ENCODE data around the gene PRSS48. TPM values are rescaled to one million over a fixed set of nuclear protein-coding genes. Genes with fewer than 3 reads are reported as not detected.
A peak's percentile ranks its signal among the peaks of the same experiment; 100 is the strongest.

PRSS48 gene
- total and polyA plus RNA-seq, 10 of the 15 experiments (the other 5 are each of a cell fraction or from before 2014, with no cell fraction given): not detected

- intact Hi-C loops (cut with micrococcal nuclease; ENCODE audit: unreplicated experiment) (no loop called here), in situ Hi-C loops (cut with MboI) (no loop called here)
- H3K9me3 ChIP-seq (replicated peaks; ENCODE audit: control insufficient read depth, insufficient read depth, low read length): no peaks in the 10 kb centered on the region
- no peak for TF ChIP-seq POLR2AphosphoS2 (IDR thresholded peaks at IDR 0.05; ENCODE audit: low read depth, low read length)
- no peak for TF ChIP-seq SMAD1 (IDR thresholded peaks at IDR 0.05; ENCODE audit: low read depth, partially characterized antibody)
- TF ChIP-seq, protein P1, sequence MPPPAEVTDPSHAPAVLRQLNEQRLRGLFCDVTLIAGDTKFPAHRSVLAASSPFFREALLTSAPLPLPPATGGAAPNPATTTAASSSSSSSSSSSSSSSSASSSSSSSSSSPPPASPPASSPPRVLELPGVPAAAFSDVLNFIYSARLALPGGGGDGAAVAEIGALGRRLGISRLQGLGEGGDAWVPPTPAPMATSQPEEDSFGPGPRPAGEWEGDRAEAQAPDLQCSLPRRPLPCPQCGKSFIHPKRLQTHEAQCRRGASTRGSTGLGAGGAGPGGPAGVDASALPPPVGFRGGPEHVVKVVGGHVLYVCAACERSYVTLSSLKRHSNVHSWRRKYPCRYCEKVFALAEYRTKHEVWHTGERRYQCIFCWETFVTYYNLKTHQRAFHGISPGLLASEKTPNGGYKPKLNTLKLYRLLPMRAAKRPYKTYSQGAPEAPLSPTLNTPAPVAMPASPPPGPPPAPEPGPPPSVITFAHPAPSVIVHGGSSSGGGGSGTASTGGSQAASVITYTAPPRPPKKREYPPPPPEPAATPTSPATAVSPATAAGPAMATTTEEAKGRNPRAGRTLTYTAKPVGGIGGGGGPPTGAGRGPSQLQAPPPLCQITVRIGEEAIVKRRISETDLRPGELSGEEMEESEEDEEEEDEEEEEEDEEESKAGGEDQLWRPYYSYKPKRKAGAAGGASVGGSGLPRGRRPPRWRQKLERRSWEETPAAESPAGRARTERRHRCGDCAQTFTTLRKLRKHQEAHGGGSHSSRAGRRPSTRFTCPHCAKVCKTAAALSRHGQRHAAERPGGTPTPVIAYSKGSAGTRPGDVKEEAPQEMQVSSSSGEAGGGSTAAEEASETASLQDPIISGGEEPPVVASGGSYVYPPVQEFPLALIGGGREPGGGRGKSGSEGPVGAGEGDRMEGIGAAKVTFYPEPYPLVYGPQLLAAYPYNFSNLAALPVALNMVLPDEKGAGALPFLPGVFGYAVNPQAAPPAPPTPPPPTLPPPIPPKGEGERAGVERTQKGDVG (CRISPR knock-in tag; IDR thresholded peaks at IDR 0.05): no peak
- TF ChIP-seq ZZZ3 (IDR thresholded peaks at IDR 0.05; ENCODE audit: control insufficient read depth, insufficient read length, low read depth): no peak
- BruUV-seq (replicated peaks): no TSS peak
- H2AFZ ChIP-seq (ENCODE audit: control insufficient read depth, low read depth, low read length): no peak overlapping the region
- no peaks in the 10 kb centered on the region for H3K4me1 ChIP-seq (ENCODE audit: control insufficient read depth, insufficient read depth, low read length)
- ChIA-PET SMC1A (ENCODE audit: uncharacterized antibody, unreplicated experiment) (no interaction called here), CTCF (interaction anchor here (1.5 kb wide), 1 partner anchor 125 kb away, joined by 5 read pairs; no protein-coding TSS in a partner anchor), POLR2A (no interaction called here), RAD21 (ENCODE audit: unreplicated experiment) (no interaction called here)
- no peak overlapping the region for H3K9ac ChIP-seq (ENCODE audit: control insufficient read depth, insufficient read depth, low read length)
- no peak overlapping the region for H3K4me2 ChIP-seq (ENCODE audit: control insufficient read depth, insufficient read depth)
- H3K79me2 ChIP-seq (ENCODE audit: control insufficient read depth, insufficient read depth, low read length): no peaks in the 10 kb centered on the region
- 67% methylated on average over 2 of the region's 2 CpGs for WGBS (ENCODE audit: insufficient coverage, insufficient replicate concordance, low lambda C conversion rate, missing lambda C conversion rate)
- H3K4me3 ChIP-seq: no peak overlapping the region
- ATAC-seq (no peak), FAIRE-seq (peak; percentile 7), DNase-seq (ENCODE audit: low read depth, low spot score) (no peak)
- H3K27ac ChIP-seq (ENCODE audit: control insufficient read depth, insufficient read depth): no peak overlapping the region
- no peaks in the 10 kb centered on the region for H3K36me3 ChIP-seq (ENCODE audit: control insufficient read depth in 2 of 2, insufficient read depth in 2 of 2, low read length in 1 of 2)
- H4K20me1 ChIP-seq (ENCODE audit: control insufficient read depth, insufficient read depth): no peaks in the 10 kb centered on the region
- H3K27me3 ChIP-seq (replicated peaks in 1 of 2; ENCODE audit: control insufficient read depth in 2 of 2, insufficient read depth in 2 of 2, low read length in 1 of 2): no peaks in the 10 kb centered on the region; a peak in 1 of 4 replicates
Measured at GRCh38 chr4:151242305-151242704, 34.7 kb upstream of the PRSS48 start.

GRCh38 chr4:151246742-151247141, 30.2 kb upstream of the PRSS48 start:
- no peaks in the 10 kb centered on the region for H3K4me1 ChIP-seq (ENCODE audit: control insufficient read depth, insufficient read depth, low read length)
- no peaks in the 10 kb centered on the region for H3K79me2 ChIP-seq (ENCODE audit: control insufficient read depth, insufficient read depth, low read length)
- H3K9ac ChIP-seq (ENCODE audit: control insufficient read depth, insufficient read depth, low read length): no peak overlapping the region
- TF ChIP-seq CEBPB (IDR thresholded peaks at IDR 0.05; ENCODE audit: borderline replicate concordance in 1 of 2, low read depth in 2 of 2, low read length in 2 of 2) (no peak), KDM1A (IDR thresholded peaks at IDR 0.05; ENCODE audit: borderline replicate concordance) (no peak), ATF3 (IDR thresholded peaks at IDR 0.05; ENCODE audit: borderline replicate concordance, extremely low read depth, low read depth, low read length) (no peak), ZNF274 (IDR thresholded peaks at IDR 0.05; ENCODE audit: insufficient read depth, insufficient read length) (no peak), HDAC2 (IDR thresholded peaks at IDR 0.05) (no peak), RB1 (IDR thresholded peaks at IDR 0.05; ENCODE audit: borderline replicate concordance) (no peak), EGR1 (IDR thresholded peaks at IDR 0.05; ENCODE audit: borderline replicate concordance in 1 of 2, low read depth in 2 of 2, low read length in 2 of 2) (no peak), ZNF207 (IDR thresholded peaks at IDR 0.05; ENCODE audit: borderline replicate concordance) (no peak), RFX5 (IDR thresholded peaks at IDR 0.05; ENCODE audit: low read depth, low read length) (no peak), ESRRA (IDR thresholded peaks at IDR 0.05; ENCODE audit: low read length) (no peak), SMARCA5 (IDR thresholded peaks at IDR 0.05) (no peak)
- no peak for FAIRE-seq
- H3K27me3 ChIP-seq (replicated peaks in 1 of 2; ENCODE audit: control insufficient read depth in 2 of 2, insufficient read depth in 2 of 2, low read length in 1 of 2): no peaks in the 10 kb centered on the region; a peak in 1 of 4 replicates
- no peaks in the 10 kb centered on the region for H3K9me3 ChIP-seq (replicated peaks; ENCODE audit: control insufficient read depth, insufficient read depth, low read length)
- CTCF ChIA-PET: no interaction called here
- POLR2A ChIA-PET: no interaction called here
- intact Hi-C loops (cut with micrococcal nuclease; ENCODE audit: unreplicated experiment) (no loop called here), in situ Hi-C loops (cut with MboI) (no loop called here)
- WGBS (ENCODE audit: insufficient coverage, insufficient replicate concordance, low lambda C conversion rate, missing lambda C conversion rate): 3% methylated on average over 2 of the region's 2 CpGs
- H3K4me3 ChIP-seq: no peak overlapping the region
- no TSS peak for BruUV-seq (replicated peaks)
- H3K36me3 ChIP-seq (ENCODE audit: control insufficient read depth in 2 of 2, insufficient read depth in 2 of 2, low read length in 1 of 2): no peaks in the 10 kb centered on the region
- H2AFZ ChIP-seq (ENCODE audit: control insufficient read depth, low read depth, low read length): no peak overlapping the region
- RAD21 ChIA-PET (ENCODE audit: unreplicated experiment): no interaction called here
- no peak for DNase-seq (ENCODE audit: low read depth, low spot score)
- H4K20me1 ChIP-seq (ENCODE audit: control insufficient read depth, insufficient read depth): no peaks in the 10 kb centered on the region
- H3K4me2 ChIP-seq (ENCODE audit: control insufficient read depth, insufficient read depth): no peak overlapping the region
- SMC1A ChIA-PET (ENCODE audit: uncharacterized antibody, unreplicated experiment): no interaction called here
- ATAC-seq: no peak
- H3K27ac ChIP-seq (ENCODE audit: control insufficient read depth, insufficient read depth): no peak overlapping the region

Data from GM12878 (cell line).